B cell (primary cell): ENCODE results near the gene GSDME.

ENCODE experiments used
- EZH2 ChIP-seq: IDR thresholded peaks from 2 replicates; pipeline ENCODE4 v1.6.1; 2012; ENCODE audit warnings: borderline replicate concordance, low read depth, mild to moderate bottlenecking, moderate library complexity, low read length; ENCODE audit not compliant: insufficient read depth, poor library complexity, severe bottlenecking
- TF ChIP-seq, protein P1 (sequence below): fragments of 200-600 bp; IDR thresholded peaks from one replicate; pipeline ENCODE4 v1.8.0; 2022; ENCODE audit warnings: antibody characterized with exemption, mild to moderate bottlenecking

GRCh38 chr7:24718977-24719491, 38.2 kb downstream of the GSDME start:
- TF ChIP-seq, protein P1, sequence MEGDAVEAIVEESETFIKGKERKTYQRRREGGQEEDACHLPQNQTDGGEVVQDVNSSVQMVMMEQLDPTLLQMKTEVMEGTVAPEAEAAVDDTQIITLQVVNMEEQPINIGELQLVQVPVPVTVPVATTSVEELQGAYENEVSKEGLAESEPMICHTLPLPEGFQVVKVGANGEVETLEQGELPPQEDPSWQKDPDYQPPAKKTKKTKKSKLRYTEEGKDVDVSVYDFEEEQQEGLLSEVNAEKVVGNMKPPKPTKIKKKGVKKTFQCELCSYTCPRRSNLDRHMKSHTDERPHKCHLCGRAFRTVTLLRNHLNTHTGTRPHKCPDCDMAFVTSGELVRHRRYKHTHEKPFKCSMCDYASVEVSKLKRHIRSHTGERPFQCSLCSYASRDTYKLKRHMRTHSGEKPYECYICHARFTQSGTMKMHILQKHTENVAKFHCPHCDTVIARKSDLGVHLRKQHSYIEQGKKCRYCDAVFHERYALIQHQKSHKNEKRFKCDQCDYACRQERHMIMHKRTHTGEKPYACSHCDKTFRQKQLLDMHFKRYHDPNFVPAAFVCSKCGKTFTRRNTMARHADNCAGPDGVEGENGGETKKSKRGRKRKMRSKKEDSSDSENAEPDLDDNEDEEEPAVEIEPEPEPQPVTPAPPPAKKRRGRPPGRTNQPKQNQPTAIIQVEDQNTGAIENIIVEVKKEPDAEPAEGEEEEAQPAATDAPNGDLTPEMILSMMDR = no peak
- no peak for TF ChIP-seq EZH2
